ENCODE measurements around the gene NCKAP5. TPM values are rescaled to one million over a fixed set of nuclear protein-coding genes. Genes with fewer than 3 reads are reported as not detected.
"Not testable (repeated sequence)": the region's sequence is repeated elsewhere in the genome, so short reads cannot be mapped to it uniquely, and the experiment has no call there.

Gene NCKAP5
- total and polyA plus RNA-seq, 2 of the 8 experiments (the other 6 are each of a cell fraction or from before 2014, with no cell fraction given) = 0.27 to 0.86 TPM

- H2AFZ ChIP-seq (ENCODE audit: low read length); H3K36me3 ChIP-seq (ENCODE audit: control insufficient read depth in 2 of 4, insufficient read depth in 4 of 4, low read length in 3 of 4); H3K9ac ChIP-seq (replicated peaks in 1 of 4; ENCODE audit: extremely low read depth in 1 of 4, low read depth in 3 of 4, low read length in 3 of 4); H4K20me1 ChIP-seq (replicated peaks in 1 of 2; ENCODE audit: control insufficient read depth in 1 of 2, insufficient read depth in 2 of 2, low read length in 2 of 2); H3K4me2 ChIP-seq (ENCODE audit: insufficient read depth in 1 of 2, low read depth in 2 of 2, low read length in 2 of 2); DNase-seq (ENCODE audit: low read depth in 1 of 2, low spot score in 2 of 2); H3K23me2 ChIP-seq (ENCODE audit: low read depth, low read length); H3K14ac ChIP-seq (ENCODE audit: insufficient read length); H4K5ac ChIP-seq (ENCODE audit: insufficient read length, low read depth, low read length); H2BK5ac ChIP-seq (ENCODE audit: low read depth, low read length); H3K27ac ChIP-seq (ENCODE audit: low read depth, low read length); H4K91ac ChIP-seq (replicated peaks; ENCODE audit: insufficient read length, low read length); H3K4ac ChIP-seq (replicated peaks; ENCODE audit: insufficient read length, low read depth, low read length); H2BK15ac ChIP-seq (ENCODE audit: low read length); H3K4me3 ChIP-seq (ENCODE audit: extremely low read depth in 1 of 4, insufficient read depth in 2 of 4, low read depth in 3 of 4, low read length in 4 of 4); H3K56ac ChIP-seq (replicated peaks; ENCODE audit: insufficient read length, low read depth, low read length); H2BK20ac ChIP-seq (ENCODE audit: low read length); H3K9me3 ChIP-seq (ENCODE audit: insufficient read depth in 2 of 2, low read depth in 1 of 2, low read length in 1 of 2); H2BK12ac ChIP-seq (ENCODE audit: low read depth, low read length); H4K8ac ChIP-seq (ENCODE audit: extremely low read depth, insufficient read depth, low read length); H2BK120ac ChIP-seq (replicated peaks; ENCODE audit: low read depth, low read length); POLR2A ChIA-PET (ENCODE audit: partially characterized antibody); H3K27me3 ChIP-seq (replicated peaks in 1 of 4; ENCODE audit: control insufficient read depth in 3 of 4, extremely low read depth in 1 of 4, insufficient read depth in 3 of 4, low read length in 3 of 4); H3K18ac ChIP-seq (ENCODE audit: extremely low read depth, low read length); H2AK5ac ChIP-seq (ENCODE audit: low read depth, low read length); H3K23ac ChIP-seq (ENCODE audit: insufficient read length); FAIRE-seq; H3K79me1 ChIP-seq (ENCODE audit: low read depth, low read length); H3K79me2 ChIP-seq (ENCODE audit: control insufficient read depth in 1 of 2, insufficient read depth in 2 of 2, low read length in 2 of 2); H3K4me1 ChIP-seq (replicated peaks in 1 of 4; ENCODE audit: control insufficient read depth in 3 of 4, insufficient read depth in 4 of 4, low read length in 3 of 4): not testable (repeated sequence)
- 91% methylated on average over 1 of the region's 2 CpGs; no CpG with 5 or more reads in 1 of the 2 experiments for WGBS, 2 experiments (ENCODE audit: extremely low coverage in 1 of 2, insufficient coverage in 1 of 2, insufficient read length in 1 of 2, insufficient replicate concordance in 2 of 2, low coverage in 1 of 2, low lambda C conversion rate in 2 of 2, missing lambda C conversion rate in 1 of 2)
- CTCF ChIA-PET (ENCODE audit: partially characterized antibody) = interaction anchor here (0.9 to 1.9 kb wide), 2 partner anchors 26 to 48 kb away, joined by 3 read pairs; no protein-coding TSS in a partner anchor
These were observed 868.5 kb downstream of the NCKAP5 start for GRCh38 chr2:132699802-132700201.

DNA sequence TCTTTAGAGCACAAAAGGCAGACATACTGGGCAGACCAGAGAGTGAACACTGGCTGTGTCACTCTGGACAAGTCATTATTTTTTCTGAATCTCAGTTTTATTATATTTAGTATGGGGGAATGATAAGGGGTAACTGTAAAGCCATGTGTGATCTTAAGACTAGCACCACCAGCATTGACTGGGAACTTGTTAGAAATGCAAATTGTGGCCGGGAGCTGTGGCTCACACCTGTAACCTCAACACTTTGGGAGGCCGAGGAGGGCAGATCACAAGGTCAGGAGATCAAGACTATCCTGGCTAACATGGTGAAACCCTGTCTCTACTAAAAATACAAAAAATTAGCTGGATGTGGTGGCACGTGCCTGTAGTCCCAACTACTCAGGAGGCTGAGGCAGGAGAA lies 869.9 kb downstream of the NCKAP5 start:
- DNase-seq (ENCODE audit: low read depth in 1 of 2, low spot score in 2 of 2); H4K8ac ChIP-seq (ENCODE audit: extremely low read depth, insufficient read depth, low read length); H4K91ac ChIP-seq (replicated peaks; ENCODE audit: insufficient read length, low read length); FAIRE-seq; H3K27me3 ChIP-seq (replicated peaks in 1 of 4; ENCODE audit: control insufficient read depth in 3 of 4, extremely low read depth in 1 of 4, insufficient read depth in 3 of 4, low read length in 3 of 4); H2AK5ac ChIP-seq (ENCODE audit: low read depth, low read length); H3K36me3 ChIP-seq (ENCODE audit: control insufficient read depth in 2 of 4, insufficient read depth in 4 of 4, low read length in 3 of 4); H3K4ac ChIP-seq (replicated peaks; ENCODE audit: insufficient read length, low read depth, low read length); H2BK5ac ChIP-seq (ENCODE audit: low read depth, low read length); H2AFZ ChIP-seq (ENCODE audit: low read length); H3K79me2 ChIP-seq (ENCODE audit: control insufficient read depth in 1 of 2, insufficient read depth in 2 of 2, low read length in 2 of 2); H3K79me1 ChIP-seq (ENCODE audit: low read depth, low read length); H3K4me1 ChIP-seq (replicated peaks in 1 of 4; ENCODE audit: control insufficient read depth in 3 of 4, insufficient read depth in 4 of 4, low read length in 3 of 4); H3K27ac ChIP-seq (ENCODE audit: low read depth, low read length); H2BK120ac ChIP-seq (replicated peaks; ENCODE audit: low read depth, low read length); H3K14ac ChIP-seq (ENCODE audit: insufficient read length); H3K23ac ChIP-seq (ENCODE audit: insufficient read length); H3K9me3 ChIP-seq (ENCODE audit: insufficient read depth in 2 of 2, low read depth in 1 of 2, low read length in 1 of 2); H3K4me3 ChIP-seq (ENCODE audit: extremely low read depth in 1 of 4, insufficient read depth in 2 of 4, low read depth in 3 of 4, low read length in 4 of 4); H4K20me1 ChIP-seq (replicated peaks in 1 of 2; ENCODE audit: control insufficient read depth in 1 of 2, insufficient read depth in 2 of 2, low read length in 2 of 2); H4K5ac ChIP-seq (ENCODE audit: insufficient read length, low read depth, low read length); H2BK12ac ChIP-seq (ENCODE audit: low read depth, low read length); H3K4me2 ChIP-seq (ENCODE audit: insufficient read depth in 1 of 2, low read depth in 2 of 2, low read length in 2 of 2); POLR2A ChIA-PET (ENCODE audit: partially characterized antibody); H3K9ac ChIP-seq (replicated peaks in 1 of 4; ENCODE audit: extremely low read depth in 1 of 4, low read depth in 3 of 4, low read length in 3 of 4); H2BK20ac ChIP-seq (ENCODE audit: low read length); H3K23me2 ChIP-seq (ENCODE audit: low read depth, low read length); H3K56ac ChIP-seq (replicated peaks; ENCODE audit: insufficient read length, low read depth, low read length); H2BK15ac ChIP-seq (ENCODE audit: low read length); H3K18ac ChIP-seq (ENCODE audit: extremely low read depth, low read length): not testable (repeated sequence)
- WGBS, 2 experiments (ENCODE audit: extremely low coverage in 1 of 2, insufficient coverage in 1 of 2, insufficient read length in 1 of 2, insufficient replicate concordance in 2 of 2, low coverage in 1 of 2, low lambda C conversion rate in 2 of 2, missing lambda C conversion rate in 1 of 2) = 91% methylated on average over 3 of the region's 3 CpGs; no CpG with 5 or more reads in 1 of the 2 experiments
- CTCF ChIA-PET (ENCODE audit: partially characterized antibody) = interaction anchor here (1.0 kb wide), 1 partner anchor 10 kb away, joined by 4 read pairs; no protein-coding TSS in a partner anchor
